HepG2 (cell line): ENCODE measurements around the gene PRKCE. TPM values are rescaled to one million over a fixed set of nuclear protein-coding genes. Genes with fewer than 3 reads are reported as not detected.
A peak's percentile ranks its signal among the peaks of the same experiment; 100 is the strongest.

Source experiments
- ATAC-seq: fragments of 200-7000 bp; cut with Tn5 transposase; 3 replicates; pipeline ENCODE4 v1.9.1; 2020; ENCODE audit warnings: mild to moderate bottlenecking, moderate library complexity
- BruUV-seq: library from RNA; stranded (reverse); fragments of 400-500 nt; replicated peaks from 2 replicates; lab custom pipeline; 2021; lab: Mats Ljungman, UMichigan
- CTCF ChIA-PET: fragments of 300-600 bp; formaldehyde crosslinking; extraction: SDS; loops from one replicate; lab custom pipeline; 2021; ENCODE audit warnings: low total read pairs, inconsistent platforms, low intra/inter-chr PET ratio; lab: Yijun Ruan, JAX
- POLR2A ChIA-PET: fragments of 350-600 bp; sonication (Branson Sonifier 250); formaldehyde crosslinking; loops from one replicate; lab custom pipeline; 2020; ENCODE audit warnings: antibody characterized with exemption, inconsistent platforms; lab: Yijun Ruan, JAX
- DNase-seq: peaks from one replicate; pipeline ENCODE4 v3.0.0-alpha.2; 2015; ENCODE audit warnings: low spot score
- FAIRE-seq: peaks from 3 replicates; lab custom pipeline; 2011; peaks lifted over from hg19 to GRCh38; lab: Jason Lieb, UNC
- H2AFZ ChIP-seq: one replicate; pipeline ENCODE4 v1.6.1; 2011; ENCODE audit warnings: low read length, inconsistent platforms
- H3K27ac ChIP-seq: fragments of 300-600 bp; 3 replicates; pipeline ENCODE4 v1.8.0; 2011; ENCODE audit warnings: mixed run types, mild to moderate bottlenecking, mixed read lengths, low read length, inconsistent platforms; ENCODE audit not compliant: insufficient read depth; ENCODE audit errors: extremely low read length
- H3K27me3 ChIP-seq, 2 experiments: fragments of 200-600 bp in 1 of 2; 2 replicates in 1 of 2; 3 replicates in 1 of 2; pipeline versions ENCODE4 v1.6.0 to v1.8.0; 2011; ENCODE audit warnings: low read length in 2 of 2, mild to moderate bottlenecking in 2 of 2, moderate library complexity in 2 of 2, inconsistent platforms in 1 of 2; ENCODE audit not compliant: insufficient read depth in 2 of 2, control insufficient read depth in 1 of 2
- H3K36me3 ChIP-seq, 2 experiments: fragments of 200-600 bp in 1 of 2; replicated peaks in 1 of 2; 2 replicates in 1 of 2; 3 replicates in 1 of 2; pipeline versions ENCODE4 v1.5.1 to v1.8.0; 2011; ENCODE audit warnings: low read length in 2 of 2, inconsistent platforms in 1 of 2; ENCODE audit not compliant: insufficient read depth in 2 of 2, control insufficient read depth in 1 of 2
- H3K4me1 ChIP-seq: 2 replicates; pipeline ENCODE4 v1.5.1; 2012; ENCODE audit warnings: low read length, inconsistent platforms; ENCODE audit not compliant: insufficient read depth
- H3K4me2 ChIP-seq: 2 replicates; pipeline ENCODE4 v1.6.0; 2011; ENCODE audit warnings: low read depth, low read length, inconsistent platforms
- H3K4me3 ChIP-seq, 3 experiments: fragments of 200-600 bp in 1 of 3; sonication (generic), shearing (Covaris generic) in 1 of 3; replicated peaks in 1 of 3; 2 replicates each; pipeline ENCODE4 v1.5.1; 2011 to 2016; ENCODE audit warnings: low read length in 3 of 3, inconsistent platforms in 2 of 3, low read depth in 2 of 3, mild to moderate bottlenecking in 2 of 3, control low read depth in 1 of 3, mixed read lengths in 1 of 3; ENCODE audit not compliant: insufficient read depth in 1 of 3
- H3K79me2 ChIP-seq: one replicate; pipeline ENCODE4 v1.6.1; 2011; ENCODE audit warnings: low read length, inconsistent platforms; ENCODE audit not compliant: insufficient read depth
- H3K9ac ChIP-seq: 2 replicates; pipeline ENCODE4 v1.6.0; 2011; ENCODE audit warnings: mild to moderate bottlenecking, low read depth, low read length, inconsistent platforms; ENCODE audit not compliant: insufficient read depth
- H3K9me3 ChIP-seq: 2 replicates; pipeline ENCODE4 v1.5.1; 2012; ENCODE audit warnings: mild to moderate bottlenecking, low read length
- H4K20me1 ChIP-seq: 2 replicates; pipeline ENCODE4 v1.6.0; 2011; ENCODE audit warnings: inconsistent platforms, mild to moderate bottlenecking, low read length, moderate library complexity; ENCODE audit not compliant: insufficient read depth
- KDM5A ChIP-seq: fragments of 200-600 bp; sonication (generic); IDR thresholded peaks from 2 replicates; pipeline ENCODE4 v1.7.0; 2018; ENCODE audit warnings: antibody characterized with exemption, mild to moderate bottlenecking, low read length, borderline replicate concordance
- KLF11 ChIP-seq: IDR thresholded peaks from 2 replicates; pipeline ENCODE4 v1.6.1; 2016; ENCODE audit warnings: missing compliant biosample characterization
- KLF15 ChIP-seq: sonication (generic); formaldehyde crosslinking; IDR thresholded peaks from 2 replicates; pipeline ENCODE4 v1.8.1; 2023; ENCODE audit warnings: borderline replicate concordance, mild to moderate bottlenecking, inconsistent platforms, missing genetic modification reagents, mixed read lengths
- MED8 ChIP-seq: sonication (generic); formaldehyde crosslinking; IDR thresholded peaks from 2 replicates; pipeline ENCODE4 v1.8.1; 2023; ENCODE audit warnings: mild to moderate bottlenecking, missing genetic modification reagents; ENCODE audit not compliant: insufficient replicate concordance
- PAX8 ChIP-seq: sonication (generic); formaldehyde crosslinking; IDR thresholded peaks from 2 replicates; pipeline ENCODE4 v1.8.0; 2022; ENCODE audit warnings: mild to moderate bottlenecking, missing genetic modification reagents, borderline replicate concordance
- ZBTB21 ChIP-seq: sonication (generic); formaldehyde crosslinking; IDR thresholded peaks from 2 replicates; pipeline ENCODE4 v1.4.0; 2020; ENCODE audit warnings: missing genetic modification reagents
- ZFX ChIP-seq: sonication (generic); formaldehyde crosslinking; IDR thresholded peaks from 2 replicates; pipeline ENCODE4 v1.4.0; 2020; ENCODE audit warnings: mild to moderate bottlenecking, low read depth, missing genetic modification reagents, moderate library complexity
- ZNF354B ChIP-seq: sonication (generic); formaldehyde crosslinking; IDR thresholded peaks from 2 replicates; pipeline ENCODE4 v1.8.0; 2022; ENCODE audit warnings: mild to moderate bottlenecking, missing genetic modification reagents
- ZNF510 ChIP-seq: sonication (generic); formaldehyde crosslinking; IDR thresholded peaks from 2 replicates; pipeline ENCODE4 v1.4.0; 2020; ENCODE audit warnings: low read depth, mild to moderate bottlenecking, missing genetic modification reagents
- ZNF550 ChIP-seq: sonication (generic); formaldehyde crosslinking; IDR thresholded peaks from 2 replicates; pipeline ENCODE4 v1.4.0; 2020; ENCODE audit warnings: mild to moderate bottlenecking, missing genetic modification reagents, borderline replicate concordance
- WGBS: methylation state at CpG from one replicate; pipeline ENCODE4 v1.1.6; 2017; ENCODE audit warnings: low lambda C conversion rate; 5-methylcytosine and 5-hydroxymethylcytosine counted together
- in situ Hi-C: cut with HindIII; loops from 2 replicates; pipeline ENCODE4 v1.10.0; 2017; ENCODE audit warnings: low pct_unique_long_range_greater_than_20kb; ENCODE audit not compliant: extremely low pct_ligation_motif_present
- intact Hi-C: fragments of 100-400 bp; cut with micrococcal nuclease; formaldehyde crosslinking; loops from one replicate; pipeline ENCODE4 v1.10.0; 2022; ENCODE audit not compliant: unreplicated experiment
- polyA plus RNA-seq, 8 experiments: library from polyadenylated mRNA; depleted of rRNA in 3 of 8; stranded (reverse) in 7 of 8; unstranded in 1 of 8; fragments of >200 nt; fragmentation: Illumina TruSeq in 4 of 8; extraction: Trizol in 4 of 8; gene quantifications; 2 replicates each; pipeline versions ENCODE4 v1.2.1 to v1.2.3, GENCODE V29; 2011 to 2016; ENCODE audit warnings: low read depth in 4 of 8, missing spikeins in 1 of 8, mixed read lengths in 1 of 8; ENCODE audit not compliant: insufficient read depth in 1 of 8
- total RNA-seq, 5 experiments: library from RNA; depleted of rRNA; stranded (reverse); fragments of >200 nt; fragmentation: Illumina TruSeq; extraction: Trizol; gene quantifications; 2 replicates each; pipeline ENCODE4 v1.2.3, GENCODE V29; 2016; ENCODE audit warnings: low read depth in 1 of 5
- TF ChIP-seq, protein P1 (sequence below): sonication (generic); formaldehyde crosslinking; IDR thresholded peaks from 2 replicates; pipeline ENCODE4 v1.5.1; 2020; ENCODE audit warnings: missing genetic modification reagents, mild to moderate bottlenecking, borderline replicate concordance
- TF ChIP-seq, protein P2 (sequence below): sonication (generic); formaldehyde crosslinking; IDR thresholded peaks from 2 replicates; pipeline ENCODE4 v1.4.0; 2020; ENCODE audit warnings: missing genetic modification reagents
- TF ChIP-seq, protein P3 (sequence below): sonication (generic); formaldehyde crosslinking; IDR thresholded peaks from 2 replicates; pipeline ENCODE4 v1.5.1; 2020; ENCODE audit warnings: mild to moderate bottlenecking, missing genetic modification reagents, moderate library complexity
- TF ChIP-seq, protein P4 (sequence below): sonication (generic); formaldehyde crosslinking; IDR thresholded peaks from 2 replicates; pipeline ENCODE4 v1.4.0; 2020; ENCODE audit warnings: missing genetic modification reagents

Gene PRKCE
- total and polyA plus RNA-seq, 2 of the 13 experiments (the other 11 are each of a cell fraction or from before 2014, with no cell fraction given): 1.0 to 3.9 TPM

DNA sequence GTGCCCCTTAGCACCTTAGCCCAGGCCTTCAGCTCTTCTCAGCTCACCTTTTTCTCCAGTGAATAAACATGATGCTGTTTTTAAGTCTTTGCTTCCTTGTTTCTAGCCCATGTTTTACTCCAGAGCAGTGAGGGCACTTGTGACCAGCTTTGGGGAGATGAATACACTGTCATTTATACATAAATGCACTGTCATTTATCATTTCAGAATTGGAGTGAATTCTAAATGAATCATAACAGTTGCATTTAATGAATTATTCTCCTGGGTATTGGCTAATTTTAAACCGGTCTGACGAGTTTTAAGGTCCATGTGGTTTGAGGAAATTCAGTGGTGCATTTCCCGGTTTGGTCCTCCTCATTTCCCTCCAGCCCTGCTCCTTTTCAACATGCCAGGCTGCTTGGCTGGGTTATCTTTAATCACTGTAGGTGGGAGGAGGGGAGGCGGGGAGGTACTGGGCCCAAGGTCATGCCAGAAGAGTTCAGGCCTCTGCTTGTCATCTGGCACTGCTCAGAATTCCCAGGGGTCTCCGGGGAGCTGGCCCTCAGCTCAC lies 23.9 kb downstream of the PRKCE start:
- ATAC-seq (peak; percentile 56), DNase-seq (no peak), FAIRE-seq (no peak)
- no peaks in the 10 kb centered on the region for H3K9me3 ChIP-seq
- CTCF ChIA-PET: no interaction called here
- no peaks in the 10 kb centered on the region for H4K20me1 ChIP-seq
- intact Hi-C loops (no loop called here), in situ Hi-C loops (no loop called here)
- peaks cover 12% of the 10 kb centered on the region for H3K4me1 ChIP-seq
- no peaks in the 10 kb centered on the region for H3K36me3 ChIP-seq
- no peak overlapping the region for H3K4me3 ChIP-seq
- H3K27ac ChIP-seq: no peak overlapping the region
- no peak overlapping the region for H3K9ac ChIP-seq
- no peaks in the 10 kb centered on the region for H3K79me2 ChIP-seq
- H3K4me2 ChIP-seq: no peak overlapping the region
- BruUV-seq: no TSS peak
- 35% methylated on average over 5 of the region's 5 CpGs for WGBS
- POLR2A ChIA-PET: no interaction called here
- H2AFZ ChIP-seq: no peak overlapping the region
- TF ChIP-seq, protein P1, sequence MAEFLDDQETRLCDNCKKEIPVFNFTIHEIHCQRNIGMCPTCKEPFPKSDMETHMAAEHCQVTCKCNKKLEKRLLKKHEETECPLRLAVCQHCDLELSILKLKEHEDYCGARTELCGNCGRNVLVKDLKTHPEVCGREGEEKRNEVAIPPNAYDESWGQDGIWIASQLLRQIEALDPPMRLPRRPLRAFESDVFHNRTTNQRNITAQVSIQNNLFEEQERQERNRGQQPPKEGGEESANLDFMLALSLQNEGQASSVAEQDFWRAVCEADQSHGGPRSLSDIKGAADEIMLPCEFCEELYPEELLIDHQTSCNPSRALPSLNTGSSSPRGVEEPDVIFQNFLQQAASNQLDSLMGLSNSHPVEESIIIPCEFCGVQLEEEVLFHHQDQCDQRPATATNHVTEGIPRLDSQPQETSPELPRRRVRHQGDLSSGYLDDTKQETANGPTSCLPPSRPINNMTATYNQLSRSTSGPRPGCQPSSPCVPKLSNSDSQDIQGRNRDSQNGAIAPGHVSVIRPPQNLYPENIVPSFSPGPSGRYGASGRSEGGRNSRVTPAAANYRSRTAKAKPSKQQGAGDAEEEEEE (CRISPR knock-in tag): no peak
- TF ChIP-seq PAX8 (CRISPR knock-in tag) (no peak), KLF11 (CRISPR knock-in tag) (no peak), ZNF550 (CRISPR knock-in tag) (no peak), KLF15 (CRISPR knock-in tag) (no peak), KDM5A (no peak), ZBTB21 (CRISPR knock-in tag) (no peak), ZNF510 (CRISPR knock-in tag) (no peak), ZNF354B (no peak), ZFX (no peak), MED8 (CRISPR knock-in tag) (no peak)
- TF ChIP-seq, protein P2, sequence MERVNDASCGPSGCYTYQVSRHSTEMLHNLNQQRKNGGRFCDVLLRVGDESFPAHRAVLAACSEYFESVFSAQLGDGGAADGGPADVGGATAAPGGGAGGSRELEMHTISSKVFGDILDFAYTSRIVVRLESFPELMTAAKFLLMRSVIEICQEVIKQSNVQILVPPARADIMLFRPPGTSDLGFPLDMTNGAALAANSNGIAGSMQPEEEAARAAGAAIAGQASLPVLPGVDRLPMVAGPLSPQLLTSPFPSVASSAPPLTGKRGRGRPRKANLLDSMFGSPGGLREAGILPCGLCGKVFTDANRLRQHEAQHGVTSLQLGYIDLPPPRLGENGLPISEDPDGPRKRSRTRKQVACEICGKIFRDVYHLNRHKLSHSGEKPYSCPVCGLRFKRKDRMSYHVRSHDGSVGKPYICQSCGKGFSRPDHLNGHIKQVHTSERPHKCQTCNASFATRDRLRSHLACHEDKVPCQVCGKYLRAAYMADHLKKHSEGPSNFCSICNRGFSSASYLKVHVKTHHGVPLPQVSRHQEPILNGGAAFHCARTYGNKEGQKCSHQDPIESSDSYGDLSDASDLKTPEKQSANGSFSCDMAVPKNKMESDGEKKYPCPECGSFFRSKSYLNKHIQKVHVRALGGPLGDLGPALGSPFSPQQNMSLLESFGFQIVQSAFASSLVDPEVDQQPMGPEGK: no peak
- TF ChIP-seq, protein P3, sequence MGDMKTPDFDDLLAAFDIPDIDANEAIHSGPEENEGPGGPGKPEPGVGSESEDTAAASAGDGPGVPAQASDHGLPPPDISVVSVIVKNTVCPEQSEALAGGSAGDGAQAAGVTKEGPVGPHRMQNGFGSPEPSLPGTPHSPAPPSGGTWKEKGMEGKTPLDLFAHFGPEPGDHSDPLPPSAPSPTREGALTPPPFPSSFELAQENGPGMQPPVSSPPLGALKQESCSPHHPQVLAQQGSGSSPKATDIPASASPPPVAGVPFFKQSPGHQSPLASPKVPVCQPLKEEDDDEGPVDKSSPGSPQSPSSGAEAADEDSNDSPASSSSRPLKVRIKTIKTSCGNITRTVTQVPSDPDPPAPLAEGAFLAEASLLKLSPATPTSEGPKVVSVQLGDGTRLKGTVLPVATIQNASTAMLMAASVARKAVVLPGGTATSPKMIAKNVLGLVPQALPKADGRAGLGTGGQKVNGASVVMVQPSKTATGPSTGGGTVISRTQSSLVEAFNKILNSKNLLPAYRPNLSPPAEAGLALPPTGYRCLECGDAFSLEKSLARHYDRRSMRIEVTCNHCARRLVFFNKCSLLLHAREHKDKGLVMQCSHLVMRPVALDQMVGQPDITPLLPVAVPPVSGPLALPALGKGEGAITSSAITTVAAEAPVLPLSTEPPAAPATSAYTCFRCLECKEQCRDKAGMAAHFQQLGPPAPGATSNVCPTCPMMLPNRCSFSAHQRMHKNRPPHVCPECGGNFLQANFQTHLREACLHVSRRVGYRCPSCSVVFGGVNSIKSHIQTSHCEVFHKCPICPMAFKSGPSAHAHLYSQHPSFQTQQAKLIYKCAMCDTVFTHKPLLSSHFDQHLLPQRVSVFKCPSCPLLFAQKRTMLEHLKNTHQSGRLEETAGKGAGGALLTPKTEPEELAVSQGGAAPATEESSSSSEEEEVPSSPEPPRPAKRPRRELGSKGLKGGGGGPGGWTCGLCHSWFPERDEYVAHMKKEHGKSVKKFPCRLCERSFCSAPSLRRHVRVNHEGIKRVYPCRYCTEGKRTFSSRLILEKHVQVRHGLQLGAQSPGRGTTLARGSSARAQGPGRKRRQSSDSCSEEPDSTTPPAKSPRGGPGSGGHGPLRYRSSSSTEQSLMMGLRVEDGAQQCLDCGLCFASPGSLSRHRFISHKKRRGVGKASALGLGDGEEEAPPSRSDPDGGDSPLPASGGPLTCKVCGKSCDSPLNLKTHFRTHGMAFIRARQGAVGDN (CRISPR knock-in tag): no peak
- TF ChIP-seq, protein P4, sequence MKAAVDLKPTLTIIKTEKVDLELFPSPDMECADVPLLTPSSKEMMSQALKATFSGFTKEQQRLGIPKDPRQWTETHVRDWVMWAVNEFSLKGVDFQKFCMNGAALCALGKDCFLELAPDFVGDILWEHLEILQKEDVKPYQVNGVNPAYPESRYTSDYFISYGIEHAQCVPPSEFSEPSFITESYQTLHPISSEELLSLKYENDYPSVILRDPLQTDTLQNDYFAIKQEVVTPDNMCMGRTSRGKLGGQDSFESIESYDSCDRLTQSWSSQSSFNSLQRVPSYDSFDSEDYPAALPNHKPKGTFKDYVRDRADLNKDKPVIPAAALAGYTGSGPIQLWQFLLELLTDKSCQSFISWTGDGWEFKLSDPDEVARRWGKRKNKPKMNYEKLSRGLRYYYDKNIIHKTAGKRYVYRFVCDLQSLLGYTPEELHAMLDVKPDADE (CRISPR knock-in tag): no peak
- no peaks in the 10 kb centered on the region for H3K27me3 ChIP-seq
